GM13976 (cell line): Measurements from ENCODE around the gene LMO7.
"Not testable (repeated sequence)": the region's sequence is repeated elsewhere in the genome, so short reads cannot be mapped to it uniquely, and the experiment has no call there.

Experiments used
- DNase-seq: peaks from one replicate; pipeline ENCODE4 v3.0.0; 2012; ENCODE audit warnings: low spot score
- CTCF ChIP-seq: IDR thresholded peaks from 2 replicates; pipeline ENCODE4 v1.5.1; 2012; ENCODE audit warnings: borderline replicate concordance, mild to moderate bottlenecking; ENCODE audit not compliant: insufficient read depth; ENCODE audit errors: extremely low read depth, missing control alignments, control extremely low read depth
- in situ Hi-C: fragments of 300-500 bp; cut with MboI; formaldehyde crosslinking; loops from one replicate; pipeline ENCODE4 v1.12.0; 2022; ENCODE audit warnings: low sequenced_read_pairs, mixed read lengths, inconsistent platforms; ENCODE audit not compliant: unreplicated experiment

Gene LMO7

GRCh38 chr13:75776550-75776949 is 140.4 kb downstream of the LMO7 start:
- DNase-seq: no peak
- TF ChIP-seq CTCF: no peak
- in situ Hi-C loops: no loop called here

GRCh38 chr13:75779393-75779792 is 143.3 kb downstream of the LMO7 start:
- TF ChIP-seq CTCF: no peak
- no peak for DNase-seq
- in situ Hi-C loops: no loop called here

- DNase-seq: not testable (repeated sequence)
These were observed 144.0 kb downstream of the LMO7 start for GRCh38 chr13:75780103-75780502.

GRCh38 chr13:75782985-75783384 is 146.9 kb downstream of the LMO7 start:
- no peak for DNase-seq
- in situ Hi-C loops: no loop called here
- no peak for TF ChIP-seq CTCF

More at GRCh38 chr13:75780103-75780502, 144.0 kb downstream of the LMO7 start:
- in situ Hi-C loops: not testable (repeated sequence)

- TF ChIP-seq CTCF: no peak
- in situ Hi-C loops: no loop called here
These were observed 147.9 kb downstream of the LMO7 start for GRCh38 chr13:75784003-75784402.

GRCh38 chr13:75785130-75785529 is 149.0 kb downstream of the LMO7 start:
- no peak for DNase-seq
- TF ChIP-seq CTCF: no peak
- in situ Hi-C loops: no loop called here

More at GRCh38 chr13:75784003-75784402, 147.9 kb downstream of the LMO7 start:
- DNase-seq: no peak

GRCh38 chr13:75787249-75787928 is 151.3 kb downstream of the LMO7 start:
- no peak for TF ChIP-seq CTCF
- DNase-seq: no peak
- in situ Hi-C loops: no loop called here
